GM21825 (cell line): ENCODE results near the gene RALGAPA2.

Experiments
- ATAC-seq: cut with Tn5 transposase; IDR thresholded peaks from one replicate; pipeline ENCODE4 v1.9.1; 2021; ENCODE audit warnings: mild to moderate bottlenecking, moderate library complexity; ENCODE audit not compliant: unreplicated experiment

Gene RALGAPA2

GRCh38 chr20:20505554-20505953 is 206.9 kb downstream of the RALGAPA2 start:
- ATAC-seq: peak; percentile 74

- ATAC-seq: no peak
Observed at GRCh38 chr20:20503777-20504530, 208.5 kb downstream of the RALGAPA2 start.

GRCh38 chr20:20501128-20501527 is 211.3 kb downstream of the RALGAPA2 start:
- ATAC-seq: no peak

- ATAC-seq: no peak
Observed at GRCh38 chr20:20500312-20500711, 212.1 kb downstream of the RALGAPA2 start.

DNA sequence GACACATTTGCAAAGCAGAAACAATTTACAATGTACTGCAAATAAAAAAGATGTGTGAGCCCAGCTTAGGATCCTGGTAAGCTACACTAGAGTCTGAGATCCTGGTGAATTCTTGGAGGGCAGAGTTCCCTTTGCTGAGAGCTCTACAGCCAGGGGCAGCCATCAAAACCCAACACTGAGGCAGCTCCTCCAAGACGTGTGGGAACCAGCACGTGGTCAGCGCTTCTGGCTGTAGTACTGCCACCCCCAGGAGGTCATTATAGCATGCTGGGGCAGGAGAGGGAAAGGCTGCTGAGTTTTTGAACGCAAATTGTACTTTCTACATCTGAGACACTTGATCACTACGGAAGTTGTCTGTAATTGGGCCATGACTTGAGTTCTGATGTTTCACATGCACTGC is 213.0 kb downstream of the RALGAPA2 start:
- no peak for ATAC-seq

DNA sequence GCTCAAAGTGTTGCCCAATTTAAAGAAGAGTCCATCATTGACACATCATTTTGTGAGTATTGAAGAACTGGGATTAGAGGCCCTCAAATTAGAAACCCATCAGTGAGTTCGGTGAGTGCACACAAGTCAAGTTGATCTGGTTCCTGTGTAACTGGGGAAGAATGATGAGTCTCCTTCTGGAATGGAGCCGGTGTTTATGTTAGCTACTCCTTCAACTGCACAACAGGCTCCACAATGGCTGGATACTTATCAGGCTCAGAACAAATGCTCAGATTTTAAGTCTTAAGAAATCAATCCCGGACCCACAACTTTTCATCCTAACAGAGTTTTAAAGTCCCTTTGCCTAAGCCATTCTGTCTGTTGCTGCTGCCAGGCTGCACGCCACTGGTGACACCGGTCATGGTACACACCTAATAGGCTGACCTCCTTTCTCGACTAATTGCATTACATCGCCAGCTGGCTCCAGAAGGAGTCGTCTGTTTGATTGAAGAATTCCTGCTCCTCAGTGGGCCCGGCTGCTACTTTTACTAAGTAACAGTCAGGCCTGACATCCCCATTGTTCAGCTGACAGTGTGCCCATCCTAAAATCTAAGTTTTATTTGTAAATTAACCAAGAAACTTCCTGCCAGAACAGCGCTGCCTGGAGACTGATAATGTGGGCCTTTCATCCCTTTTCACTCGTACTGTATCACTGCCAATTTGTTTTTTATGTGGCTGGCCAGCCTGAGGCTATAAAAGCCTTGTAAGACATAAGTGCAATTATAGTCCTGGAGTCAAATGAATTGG is 214.2 kb downstream of the RALGAPA2 start:
- no peak for ATAC-seq

DNA sequence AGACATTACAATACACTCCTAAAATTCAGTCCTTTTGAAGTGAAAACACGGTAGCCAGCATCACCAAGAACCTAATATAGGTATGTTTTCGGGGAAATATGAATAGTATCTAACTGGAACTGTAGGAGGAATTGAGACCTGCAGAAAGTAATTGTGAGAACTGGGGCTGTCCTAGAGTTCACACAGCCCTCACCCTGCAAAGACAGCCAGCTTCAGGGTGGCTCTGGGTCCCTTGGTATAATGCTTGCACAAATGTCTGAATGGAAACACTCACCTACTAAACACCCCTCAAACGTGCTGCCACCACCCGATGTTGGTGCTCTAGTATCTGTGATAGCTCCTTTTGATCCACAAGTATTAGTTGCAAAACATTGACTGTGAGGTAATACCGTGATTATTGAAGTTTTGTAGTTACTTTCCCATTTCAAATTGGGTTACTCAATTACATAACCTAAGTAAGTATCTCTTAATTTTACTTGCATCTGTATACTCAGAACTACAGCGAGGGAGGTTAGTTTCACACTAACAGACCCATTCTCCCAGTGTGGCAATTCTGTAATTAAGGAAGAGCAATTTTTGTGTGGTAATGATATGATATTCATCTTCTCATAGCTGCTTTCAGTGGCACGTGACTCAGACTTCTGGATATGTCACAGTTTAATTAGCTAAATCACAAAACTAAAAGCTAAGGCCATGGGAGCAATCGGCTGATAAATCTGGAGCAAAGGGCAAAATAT is 215.0 kb downstream of the RALGAPA2 start:
- ATAC-seq: peak; percentile 68

- no peak for ATAC-seq
Observed at GRCh38 chr20:20495729-20496503, 216.5 kb downstream of the RALGAPA2 start.

GRCh38 chr20:20493701-20494100 is 218.7 kb downstream of the RALGAPA2 start:
- no peak for ATAC-seq

- ATAC-seq: no peak
Observed at GRCh38 chr20:20492521-20493332, 219.7 kb downstream of the RALGAPA2 start.

DNA sequence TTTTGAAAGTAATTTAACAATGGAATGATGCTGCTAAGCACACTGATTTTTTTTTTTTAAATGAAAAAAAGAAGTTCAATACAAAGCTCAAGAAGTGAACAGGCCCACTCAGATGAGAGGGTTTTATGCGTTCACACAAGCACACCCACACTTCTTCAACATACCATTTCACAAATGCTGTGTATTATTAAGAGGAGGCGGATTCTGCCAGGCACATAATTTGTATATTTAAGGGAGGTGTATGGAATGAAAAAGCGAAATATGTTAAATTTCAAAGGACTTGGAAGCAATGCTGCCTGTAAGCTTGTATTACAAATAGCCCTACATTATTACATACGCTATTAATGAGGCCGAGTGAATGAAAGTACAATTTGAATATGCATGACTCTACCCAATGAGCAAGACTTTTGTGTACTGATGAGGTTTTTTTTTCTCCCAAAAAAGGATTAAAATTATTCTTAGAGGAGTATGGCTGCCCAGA is 220.6 kb downstream of the RALGAPA2 start:
- ATAC-seq: no peak

- no peak for ATAC-seq
Observed at GRCh38 chr20:20491110-20491783, 221.2 kb downstream of the RALGAPA2 start.

GRCh38 chr20:20490673-20491072 is 221.8 kb downstream of the RALGAPA2 start:
- ATAC-seq: no peak

- ATAC-seq: peak; percentile 39
Observed at GRCh38 chr20:20489648-20490341, 222.6 kb downstream of the RALGAPA2 start.

DNA sequence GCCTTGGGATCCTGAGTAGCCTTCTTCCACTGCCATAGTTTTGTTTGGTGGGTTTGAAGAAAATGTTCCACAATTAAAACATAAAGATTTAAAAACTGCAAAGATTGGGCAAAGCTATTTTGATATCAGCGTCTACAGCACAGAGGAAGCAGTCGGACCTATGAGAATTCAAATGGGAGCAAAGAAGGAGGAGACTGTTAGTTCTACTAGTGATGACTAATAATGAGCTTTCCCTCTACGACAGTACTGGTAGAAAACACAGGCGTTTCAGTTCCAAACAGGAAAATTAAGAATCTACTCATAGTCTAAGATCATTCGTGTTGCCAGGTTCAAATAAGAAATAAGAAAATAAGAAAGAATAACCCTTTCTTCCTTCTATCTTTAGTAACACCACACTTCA is 223.4 kb downstream of the RALGAPA2 start:
- peak; percentile 81 for ATAC-seq

GRCh38 chr20:20488388-20488787 is 224.1 kb downstream of the RALGAPA2 start:
- no peak for ATAC-seq

GRCh38 chr20:20487811-20488210 is 224.6 kb downstream of the RALGAPA2 start:
- no peak for ATAC-seq

- ATAC-seq: no peak
Observed at GRCh38 chr20:20483328-20483727, 229.1 kb downstream of the RALGAPA2 start.

DNA sequence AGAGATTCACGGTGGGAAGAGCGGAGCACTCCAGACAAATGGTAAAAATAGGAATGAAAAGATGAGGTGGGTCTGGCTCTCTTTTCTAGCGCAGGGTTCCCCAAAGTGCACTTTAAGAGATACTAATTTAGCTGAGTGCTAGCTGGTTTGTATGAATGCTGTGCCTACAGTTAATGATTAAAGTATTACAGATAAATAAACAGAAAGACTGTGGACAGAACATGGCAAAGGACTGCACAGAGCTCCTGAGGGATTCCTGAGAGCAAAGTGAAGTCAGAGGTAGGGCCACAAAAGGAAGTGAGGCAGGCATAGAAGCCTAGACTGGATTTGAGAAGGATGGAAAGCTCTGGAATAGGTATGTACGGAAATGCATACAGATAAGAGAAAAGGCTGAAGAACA is 230.0 kb downstream of the RALGAPA2 start:
- no peak for ATAC-seq
